Peyer's patch (tissue), 4 donors: ENCODE data around the gene DOCK8. TPM values are rescaled to one million over a fixed set of nuclear protein-coding genes. Genes with fewer than 3 reads are reported as not detected.

Experiments used
- DNase-seq, 3 donors: peaks; one replicate each; pipeline ENCODE4 v3.0.0-alpha.2; 2017 to 2019
- H3K27ac ChIP-seq, 4 donors: fragments of 200-600 bp; sonication (generic); one replicate each; pipeline ENCODE4 v1.5.1; 2016 to 2019
- H3K27me3 ChIP-seq, 2 donors: fragments of 200-600 bp; sonication (generic); one replicate each; pipeline ENCODE4 v1.5.1; 2019
- H3K36me3 ChIP-seq, 3 donors: fragments of 200-600 bp; sonication (generic); one replicate each; pipeline ENCODE4 v1.5.1; 2016 to 2019
- H3K4me1 ChIP-seq, 4 donors: fragments of 200-600 bp; sonication (generic); one replicate each; pipeline ENCODE4 v1.5.1; 2016 to 2019
- H3K4me3 ChIP-seq, 4 donors: fragments of 200-600 bp; sonication (generic); 1 replicate in 3 of 4; 2 replicates in 1 of 4; pipeline ENCODE4 v1.5.1; 2016 to 2019; ENCODE audit warnings: mild to moderate bottlenecking in 1 of 4
- H3K9me3 ChIP-seq, 4 donors: fragments of 200-600 bp; sonication (generic); one replicate each; pipeline ENCODE4 v1.5.1; 2016 to 2019; ENCODE audit warnings: mild to moderate bottlenecking in 1 of 4
- CTCF ChIP-seq, 6 experiments: fragments of 450-650 bp in 4 of 6; fragments of 200-600 bp in 2 of 6; sonication (generic) in 1 of 6; IDR thresholded peaks; one replicate each; pipeline ENCODE4 v1.5.1; 2017 to 2019; ENCODE audit warnings: antibody characterized with exemption in 6 of 6, mild to moderate bottlenecking in 3 of 6, moderate library complexity in 1 of 6
- POLR2A ChIP-seq, 2 donors: fragments of 450-650 bp; IDR thresholded peaks; one replicate each; pipeline ENCODE4 v1.5.1; 2017; ENCODE audit warnings: antibody characterized with exemption in 2 of 2, mild to moderate bottlenecking in 2 of 2, moderate library complexity in 2 of 2
- total RNA-seq, 4 donors: library from RNA; depleted of rRNA; stranded (reverse); fragments of >200 nt; gene quantifications; one replicate each; pipeline ENCODE4 v1.1.0, GENCODE V29; 2016

Gene DOCK8
- total RNA-seq, 4 donors from 2014 or later: 14.4 to 119 (median 19.9) TPM

GRCh38 chr9:259405-260404 lies 45.0 kb downstream of the DOCK8 start:
- TF ChIP-seq POLR2A (IDR thresholded peaks at IDR 0.05) (no peak), CTCF (IDR thresholded peaks at IDR 0.05) (no peak)
- DNase-seq: no peak
- Histone ChIP-seq H3K4me3 (no peak overlapping the region), H3K9me3 (no peaks in the 10 kb centered on the region), H3K4me1 (no peaks in the 10 kb centered on the region), H3K27me3 (no peaks in the 10 kb centered on the region), H3K36me3 (no peaks in the 10 kb centered on the region), H3K27ac (no peak overlapping the region)

GRCh38 chr9:264231-264630 lies 49.6 kb downstream of the DOCK8 start:
- Histone ChIP-seq H3K27ac (no peak overlapping the region), H3K27me3 (no peaks in the 10 kb centered on the region), H3K9me3 (no peaks in the 10 kb centered on the region), H3K4me1 (no peaks in the 10 kb centered on the region), H3K36me3 (no peaks in the 10 kb centered on the region), H3K4me3 (no peak overlapping the region)
- no peak for DNase-seq
- TF ChIP-seq CTCF (IDR thresholded peaks at IDR 0.05) (no peak), POLR2A (IDR thresholded peaks at IDR 0.05) (no peak)

GRCh38 chr9:265209-265870 lies 50.7 kb downstream of the DOCK8 start:
- no peak for DNase-seq
- Histone ChIP-seq H3K27me3 (no peaks in the 10 kb centered on the region), H3K4me1 (no peaks in the 10 kb centered on the region), H3K9me3 (no peaks in the 10 kb centered on the region), H3K27ac (no peak overlapping the region), H3K36me3 (no peaks in the 10 kb centered on the region), H3K4me3 (no peak overlapping the region)
- TF ChIP-seq CTCF (IDR thresholded peaks at IDR 0.05): no peak
- no peak for TF ChIP-seq POLR2A (IDR thresholded peaks at IDR 0.05)

GRCh38 chr9:266228-266627 lies 51.6 kb downstream of the DOCK8 start:
- H3K27me3 ChIP-seq: no peaks in the 10 kb centered on the region
- H3K36me3 ChIP-seq: no peaks in the 10 kb centered on the region
- no peak overlapping the region for H3K4me3 ChIP-seq
- DNase-seq: no peak
- H3K27ac ChIP-seq: no peak overlapping the region
- no peaks in the 10 kb centered on the region for H3K4me1 ChIP-seq
- no peak for TF ChIP-seq CTCF (IDR thresholded peaks at IDR 0.05)
- TF ChIP-seq POLR2A (IDR thresholded peaks at IDR 0.05): no peak
- H3K9me3 ChIP-seq: no peaks in the 10 kb centered on the region

GRCh38 chr9:268616-269015 lies 54.0 kb downstream of the DOCK8 start:
- Histone ChIP-seq H3K4me3 (no peak overlapping the region), H3K27ac (no peak overlapping the region), H3K4me1 (peaks cover 0 to 3% (median 0%) of the 10 kb centered on the region in 4 donors), H3K36me3 (no peaks in the 10 kb centered on the region), H3K9me3 (no peaks in the 10 kb centered on the region), H3K27me3 (no peaks in the 10 kb centered on the region)
- no peak for TF ChIP-seq POLR2A (IDR thresholded peaks at IDR 0.05)
- TF ChIP-seq CTCF (IDR thresholded peaks at IDR 0.05): no peak
- no peak for DNase-seq
